ENCODE measurements around the gene RASAL1.

GRCh38 chr12:113106361-113106760, 29.2 kb downstream of the RASAL1 start:
- TF ChIP-seq, protein P1, sequence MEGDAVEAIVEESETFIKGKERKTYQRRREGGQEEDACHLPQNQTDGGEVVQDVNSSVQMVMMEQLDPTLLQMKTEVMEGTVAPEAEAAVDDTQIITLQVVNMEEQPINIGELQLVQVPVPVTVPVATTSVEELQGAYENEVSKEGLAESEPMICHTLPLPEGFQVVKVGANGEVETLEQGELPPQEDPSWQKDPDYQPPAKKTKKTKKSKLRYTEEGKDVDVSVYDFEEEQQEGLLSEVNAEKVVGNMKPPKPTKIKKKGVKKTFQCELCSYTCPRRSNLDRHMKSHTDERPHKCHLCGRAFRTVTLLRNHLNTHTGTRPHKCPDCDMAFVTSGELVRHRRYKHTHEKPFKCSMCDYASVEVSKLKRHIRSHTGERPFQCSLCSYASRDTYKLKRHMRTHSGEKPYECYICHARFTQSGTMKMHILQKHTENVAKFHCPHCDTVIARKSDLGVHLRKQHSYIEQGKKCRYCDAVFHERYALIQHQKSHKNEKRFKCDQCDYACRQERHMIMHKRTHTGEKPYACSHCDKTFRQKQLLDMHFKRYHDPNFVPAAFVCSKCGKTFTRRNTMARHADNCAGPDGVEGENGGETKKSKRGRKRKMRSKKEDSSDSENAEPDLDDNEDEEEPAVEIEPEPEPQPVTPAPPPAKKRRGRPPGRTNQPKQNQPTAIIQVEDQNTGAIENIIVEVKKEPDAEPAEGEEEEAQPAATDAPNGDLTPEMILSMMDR (IDR thresholded peaks at IDR 0.05): no peak
- TF ChIP-seq POLR2A (IDR thresholded peaks at IDR 0.05) (no peak), POLR2AphosphoS5 (IDR thresholded peaks at IDR 0.05) (no peak)
